ENCODE measurements around the gene NT5E. TPM values are rescaled to one million over a fixed set of nuclear protein-coding genes. Genes with fewer than 3 reads are reported as not detected.
"Not testable (repeated sequence)": the region's sequence is repeated elsewhere in the genome, so short reads cannot be mapped to it uniquely, and the experiment has no call there.

The NT5E gene
- total RNA-seq, 1 experiment from 2014 or later, result 0.81 TPM

DNA sequence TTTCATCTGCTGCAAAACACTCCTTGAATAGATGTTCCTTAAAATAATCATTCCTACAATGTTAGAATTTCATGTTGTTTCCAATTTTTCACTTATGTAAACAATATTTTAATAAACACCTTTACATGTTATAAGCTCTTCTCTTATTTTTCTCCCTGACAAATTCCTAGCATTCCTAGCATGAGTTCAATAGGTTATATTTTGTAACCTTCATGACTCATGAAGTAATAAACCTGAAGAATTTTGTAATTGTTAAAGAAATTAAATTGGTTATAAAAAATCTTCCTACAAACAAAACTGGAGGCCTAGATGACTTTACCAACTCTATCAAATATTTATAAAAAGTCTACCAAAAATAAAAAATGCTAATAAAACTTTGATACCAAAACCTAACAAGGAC is 66.3 kb downstream of the NT5E start (continued):
- TF ChIP-seq SOX15 (CRISPR knock-in tag; IDR thresholded peaks at IDR 0.05) (no peak), RORB (CRISPR knock-in tag; IDR thresholded peaks at IDR 0.05) (no peak), KAT7 (CRISPR knock-in tag; IDR thresholded peaks at IDR 0.05; ENCODE audit: borderline replicate concordance) (no peak), GRHL2 (CRISPR knock-in tag; IDR thresholded peaks at IDR 0.05; ENCODE audit: insufficient replicate concordance, severe bottlenecking) (no peak), ZNF138 (CRISPR knock-in tag; conservative IDR thresholded peaks at IDR 0.05) (no peak)
- TF ChIP-seq, protein P1, sequence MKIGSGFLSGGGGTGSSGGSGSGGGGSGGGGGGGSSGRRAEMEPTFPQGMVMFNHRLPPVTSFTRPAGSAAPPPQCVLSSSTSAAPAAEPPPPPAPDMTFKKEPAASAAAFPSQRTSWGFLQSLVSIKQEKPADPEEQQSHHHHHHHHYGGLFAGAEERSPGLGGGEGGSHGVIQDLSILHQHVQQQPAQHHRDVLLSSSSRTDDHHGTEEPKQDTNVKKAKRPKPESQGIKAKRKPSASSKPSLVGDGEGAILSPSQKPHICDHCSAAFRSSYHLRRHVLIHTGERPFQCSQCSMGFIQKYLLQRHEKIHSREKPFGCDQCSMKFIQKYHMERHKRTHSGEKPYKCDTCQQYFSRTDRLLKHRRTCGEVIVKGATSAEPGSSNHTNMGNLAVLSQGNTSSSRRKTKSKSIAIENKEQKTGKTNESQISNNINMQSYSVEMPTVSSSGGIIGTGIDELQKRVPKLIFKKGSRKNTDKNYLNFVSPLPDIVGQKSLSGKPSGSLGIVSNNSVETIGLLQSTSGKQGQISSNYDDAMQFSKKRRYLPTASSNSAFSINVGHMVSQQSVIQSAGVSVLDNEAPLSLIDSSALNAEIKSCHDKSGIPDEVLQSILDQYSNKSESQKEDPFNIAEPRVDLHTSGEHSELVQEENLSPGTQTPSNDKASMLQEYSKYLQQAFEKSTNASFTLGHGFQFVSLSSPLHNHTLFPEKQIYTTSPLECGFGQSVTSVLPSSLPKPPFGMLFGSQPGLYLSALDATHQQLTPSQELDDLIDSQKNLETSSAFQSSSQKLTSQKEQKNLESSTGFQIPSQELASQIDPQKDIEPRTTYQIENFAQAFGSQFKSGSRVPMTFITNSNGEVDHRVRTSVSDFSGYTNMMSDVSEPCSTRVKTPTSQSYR (CRISPR knock-in tag; IDR thresholded peaks at IDR 0.05), result no peak
- TF ChIP-seq, protein P2, sequence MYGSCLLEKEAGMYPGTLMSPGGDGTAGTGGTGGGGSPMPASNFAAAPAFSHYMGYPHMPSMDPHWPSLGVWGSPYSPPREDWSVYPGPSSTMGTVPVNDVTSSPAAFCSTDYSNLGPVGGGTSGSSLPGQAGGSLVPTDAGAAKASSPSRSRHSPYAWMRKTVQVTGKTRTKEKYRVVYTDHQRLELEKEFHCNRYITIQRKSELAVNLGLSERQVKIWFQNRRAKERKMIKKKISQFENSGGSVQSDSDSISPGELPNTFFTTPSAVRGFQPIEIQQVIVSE (CRISPR knock-in tag; IDR thresholded peaks at IDR 0.05; ENCODE audit: borderline replicate concordance), result no peak

DNA sequence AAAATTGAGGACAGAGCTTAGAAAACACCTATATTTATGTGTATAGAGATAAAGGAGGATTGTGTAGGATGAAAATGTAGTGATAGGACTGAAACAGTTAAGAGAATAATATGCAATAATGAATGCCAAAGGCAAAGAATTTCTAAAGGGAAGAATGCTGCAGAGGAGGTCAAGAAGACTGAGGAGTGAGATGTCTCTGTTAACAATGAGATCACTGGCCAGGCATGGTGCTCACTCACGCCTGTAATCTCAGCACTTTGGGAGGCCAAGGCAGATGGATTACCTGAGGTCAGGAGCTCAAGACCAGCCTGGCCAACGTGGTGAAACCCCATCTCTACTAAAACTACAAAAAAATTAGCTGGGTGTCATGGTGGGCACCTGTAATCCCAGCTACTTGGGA is 74.4 kb downstream of the NT5E start:
- CTCF ChIA-PET, result interaction anchor here (1.0 kb wide), 1 partner anchor 42 kb away, joined by 4 read pairs; no protein-coding TSS in a partner anchor
- H3K4me1 Mint-ChIP-seq; DNase-seq (ENCODE audit: low spot score); H3K9me3 Mint-ChIP-seq; ATAC-seq; H3K27me3 Mint-ChIP-seq (ENCODE audit: low read depth); H3K4me3 Mint-ChIP-seq; POLR2A ChIA-PET; H3K27ac Mint-ChIP-seq: not testable (repeated sequence)
- peaks cover 20% of the 10 kb centered on the region for H3K36me3 Mint-ChIP-seq

DNA sequence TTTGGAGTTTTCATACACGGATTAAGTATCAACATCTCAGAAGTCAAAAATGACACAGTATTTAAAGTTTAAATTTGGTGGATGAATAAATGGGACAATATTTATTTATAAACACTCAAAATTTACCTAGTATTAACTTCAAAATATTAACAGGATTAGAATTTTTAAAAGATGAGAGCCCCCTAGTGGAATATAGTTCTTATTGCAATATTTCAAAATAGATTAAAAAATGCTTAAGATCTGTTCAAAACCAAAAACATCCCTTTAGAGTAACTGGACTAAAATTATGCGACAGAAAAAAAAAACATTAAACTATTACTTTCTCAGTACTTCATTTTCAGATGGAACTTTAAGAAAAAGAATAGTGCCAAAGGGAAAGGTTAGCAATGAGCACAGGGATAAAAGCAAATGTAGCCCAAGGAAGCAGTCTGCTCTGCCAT is 87.2 kb downstream of the NT5E start:
- TF ChIP-seq HMGA2 (CRISPR knock-in tag; IDR thresholded peaks at IDR 0.05), result no peak
- TF ChIP-seq, protein P3, sequence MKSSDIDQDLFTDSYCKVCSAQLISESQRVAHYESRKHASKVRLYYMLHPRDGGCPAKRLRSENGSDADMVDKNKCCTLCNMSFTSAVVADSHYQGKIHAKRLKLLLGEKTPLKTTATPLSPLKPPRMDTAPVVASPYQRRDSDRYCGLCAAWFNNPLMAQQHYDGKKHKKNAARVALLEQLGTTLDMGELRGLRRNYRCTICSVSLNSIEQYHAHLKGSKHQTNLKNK (CRISPR knock-in tag; IDR thresholded peaks at IDR 0.05), result no peak
- TF ChIP-seq, protein P4, sequence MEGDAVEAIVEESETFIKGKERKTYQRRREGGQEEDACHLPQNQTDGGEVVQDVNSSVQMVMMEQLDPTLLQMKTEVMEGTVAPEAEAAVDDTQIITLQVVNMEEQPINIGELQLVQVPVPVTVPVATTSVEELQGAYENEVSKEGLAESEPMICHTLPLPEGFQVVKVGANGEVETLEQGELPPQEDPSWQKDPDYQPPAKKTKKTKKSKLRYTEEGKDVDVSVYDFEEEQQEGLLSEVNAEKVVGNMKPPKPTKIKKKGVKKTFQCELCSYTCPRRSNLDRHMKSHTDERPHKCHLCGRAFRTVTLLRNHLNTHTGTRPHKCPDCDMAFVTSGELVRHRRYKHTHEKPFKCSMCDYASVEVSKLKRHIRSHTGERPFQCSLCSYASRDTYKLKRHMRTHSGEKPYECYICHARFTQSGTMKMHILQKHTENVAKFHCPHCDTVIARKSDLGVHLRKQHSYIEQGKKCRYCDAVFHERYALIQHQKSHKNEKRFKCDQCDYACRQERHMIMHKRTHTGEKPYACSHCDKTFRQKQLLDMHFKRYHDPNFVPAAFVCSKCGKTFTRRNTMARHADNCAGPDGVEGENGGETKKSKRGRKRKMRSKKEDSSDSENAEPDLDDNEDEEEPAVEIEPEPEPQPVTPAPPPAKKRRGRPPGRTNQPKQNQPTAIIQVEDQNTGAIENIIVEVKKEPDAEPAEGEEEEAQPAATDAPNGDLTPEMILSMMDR (IDR thresholded peaks at IDR 0.05), result peak; percentile 40
- no peak for ATAC-seq
- no peak for DNase-seq (ENCODE audit: low spot score)
- no peaks in the 10 kb centered on the region for H3K9me3 Mint-ChIP-seq
- no peaks in the 10 kb centered on the region for H3K4me1 Mint-ChIP-seq
- POLR2A ChIA-PET, result no interaction called here
- CTCF ChIA-PET, result interaction anchor here (0.6 to 2.0 kb wide), 9 partner anchors 10 to 385 kb away, joined by 3 to 8 read pairs (median 4); partner anchors contain the start of gene NT5E
- no peak overlapping the region for H3K27ac Mint-ChIP-seq
- H3K36me3 Mint-ChIP-seq, result peaks cover 5% of the 10 kb centered on the region
- no peaks in the 10 kb centered on the region for H3K27me3 Mint-ChIP-seq (ENCODE audit: low read depth)
- H3K4me3 Mint-ChIP-seq, result no peak overlapping the region

DNA sequence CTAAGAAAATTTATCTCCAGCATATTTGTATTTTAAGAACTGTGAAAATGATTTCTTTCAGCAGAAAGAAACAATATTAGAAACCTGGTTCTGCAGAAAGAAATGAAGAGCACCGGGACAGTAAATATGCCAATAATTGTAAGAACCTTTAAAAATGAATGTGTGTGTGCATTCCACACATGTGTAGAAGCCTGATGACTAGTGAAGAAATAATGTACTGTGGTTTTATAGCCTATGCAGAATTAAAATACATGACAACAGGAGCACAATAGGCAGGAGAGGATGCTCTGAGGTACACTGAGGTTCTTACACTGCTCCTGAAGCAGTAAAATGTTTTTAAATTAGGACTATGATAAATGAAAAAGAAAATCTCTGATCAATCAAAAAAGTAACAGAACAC is 94.9 kb downstream of the NT5E start:
- no peak for ATAC-seq
- Mint-ChIP-seq H3K36me3 (peaks cover 20% of the 10 kb centered on the region), H3K4me1 (no peaks in the 10 kb centered on the region), H3K27me3 (ENCODE audit: low read depth) (no peaks in the 10 kb centered on the region), H3K27ac (no peak overlapping the region), H3K4me3 (no peak overlapping the region), H3K9me3 (peaks cover 7% of the 10 kb centered on the region; the same call in 1 of the 2 replicates)
- DNase-seq (ENCODE audit: low spot score), result no peak
- CTCF ChIA-PET, result no interaction called here
- POLR2A ChIA-PET, result no interaction called here
- no peak for TF ChIP-seq NR2C2 (CRISPR knock-in tag; IDR thresholded peaks at IDR 0.05)
- no peak for TF ChIP-seq RORB (CRISPR knock-in tag; IDR thresholded peaks at IDR 0.05)
- TF ChIP-seq, protein P5, sequence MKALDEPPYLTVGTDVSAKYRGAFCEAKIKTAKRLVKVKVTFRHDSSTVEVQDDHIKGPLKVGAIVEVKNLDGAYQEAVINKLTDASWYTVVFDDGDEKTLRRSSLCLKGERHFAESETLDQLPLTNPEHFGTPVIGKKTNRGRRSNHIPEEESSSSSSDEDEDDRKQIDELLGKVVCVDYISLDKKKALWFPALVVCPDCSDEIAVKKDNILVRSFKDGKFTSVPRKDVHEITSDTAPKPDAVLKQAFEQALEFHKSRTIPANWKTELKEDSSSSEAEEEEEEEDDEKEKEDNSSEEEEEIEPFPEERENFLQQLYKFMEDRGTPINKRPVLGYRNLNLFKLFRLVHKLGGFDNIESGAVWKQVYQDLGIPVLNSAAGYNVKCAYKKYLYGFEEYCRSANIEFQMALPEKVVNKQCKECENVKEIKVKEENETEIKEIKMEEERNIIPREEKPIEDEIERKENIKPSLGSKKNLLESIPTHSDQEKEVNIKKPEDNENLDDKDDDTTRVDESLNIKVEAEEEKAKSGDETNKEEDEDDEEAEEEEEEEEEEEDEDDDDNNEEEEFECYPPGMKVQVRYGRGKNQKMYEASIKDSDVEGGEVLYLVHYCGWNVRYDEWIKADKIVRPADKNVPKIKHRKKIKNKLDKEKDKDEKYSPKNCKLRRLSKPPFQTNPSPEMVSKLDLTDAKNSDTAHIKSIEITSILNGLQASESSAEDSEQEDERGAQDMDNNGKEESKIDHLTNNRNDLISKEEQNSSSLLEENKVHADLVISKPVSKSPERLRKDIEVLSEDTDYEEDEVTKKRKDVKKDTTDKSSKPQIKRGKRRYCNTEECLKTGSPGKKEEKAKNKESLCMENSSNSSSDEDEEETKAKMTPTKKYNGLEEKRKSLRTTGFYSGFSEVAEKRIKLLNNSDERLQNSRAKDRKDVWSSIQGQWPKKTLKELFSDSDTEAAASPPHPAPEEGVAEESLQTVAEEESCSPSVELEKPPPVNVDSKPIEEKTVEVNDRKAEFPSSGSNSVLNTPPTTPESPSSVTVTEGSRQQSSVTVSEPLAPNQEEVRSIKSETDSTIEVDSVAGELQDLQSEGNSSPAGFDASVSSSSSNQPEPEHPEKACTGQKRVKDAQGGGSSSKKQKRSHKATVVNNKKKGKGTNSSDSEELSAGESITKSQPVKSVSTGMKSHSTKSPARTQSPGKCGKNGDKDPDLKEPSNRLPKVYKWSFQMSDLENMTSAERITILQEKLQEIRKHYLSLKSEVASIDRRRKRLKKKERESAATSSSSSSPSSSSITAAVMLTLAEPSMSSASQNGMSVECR (CRISPR knock-in tag; IDR thresholded peaks at IDR 0.05; ENCODE audit: borderline replicate concordance), result no peak
- TF ChIP-seq, protein P2 (CRISPR knock-in tag; IDR thresholded peaks at IDR 0.05; ENCODE audit: borderline replicate concordance), result no peak
- no peak for TF ChIP-seq EMX1 (CRISPR knock-in tag; IDR thresholded peaks at IDR 0.05)
- no peak for TF ChIP-seq NFATC4 (CRISPR knock-in tag; IDR thresholded peaks at IDR 0.05)
- TF ChIP-seq, protein P6, sequence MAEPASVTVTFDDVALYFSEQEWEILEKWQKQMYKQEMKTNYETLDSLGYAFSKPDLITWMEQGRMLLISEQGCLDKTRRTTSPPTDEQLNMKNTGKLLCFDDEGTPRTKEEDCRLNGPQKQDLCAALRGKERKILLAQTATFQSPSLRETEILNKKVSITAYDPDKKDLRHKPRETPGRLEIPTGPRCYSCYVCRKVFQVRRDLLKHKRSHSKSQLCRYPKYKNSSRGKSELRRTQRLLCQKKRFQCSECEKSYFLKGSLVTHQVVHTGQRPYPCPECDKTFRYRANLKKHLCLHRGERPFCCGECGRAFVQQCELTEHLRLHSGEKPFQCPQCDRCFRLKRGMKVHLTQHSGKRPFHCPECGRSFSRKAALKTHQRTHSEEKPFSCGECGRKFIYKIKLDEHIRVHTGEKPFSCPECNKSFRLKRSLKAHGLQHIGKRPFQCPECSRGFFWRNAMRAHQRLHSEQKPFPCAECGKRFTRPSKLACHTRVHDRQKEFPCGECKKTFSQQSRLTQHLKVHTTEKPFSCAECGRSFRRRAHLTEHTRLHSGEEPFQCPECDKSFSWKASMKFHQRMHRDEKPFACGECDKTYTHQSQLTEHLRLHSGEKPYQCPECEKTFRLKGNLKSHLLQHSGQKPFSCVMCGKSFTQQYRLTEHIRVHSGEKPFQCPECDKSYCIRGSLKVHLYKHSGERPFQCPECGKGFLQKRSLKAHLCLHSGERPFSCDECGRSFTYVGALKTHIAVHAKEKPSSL (CRISPR knock-in tag; conservative IDR thresholded peaks at IDR 0.05), result no peak
- TF ChIP-seq JAZF1 (CRISPR knock-in tag; IDR thresholded peaks at IDR 0.05), result no peak
- TF ChIP-seq PRRX2 (CRISPR knock-in tag; IDR thresholded peaks at IDR 0.05), result no peak

All from WTC11 (cell line).